Endodermal cell (in vitro differentiated cells): ENCODE data around the gene ESRP2. TPM values are rescaled to one million over a fixed set of nuclear protein-coding genes. Genes with fewer than 3 reads are reported as not detected.
A peak's percentile ranks its signal among the peaks of the same experiment; 100 is the strongest.

Source experiments
- DNase-seq: peaks from one replicate; pipeline ENCODE4 v3.0.0-alpha.2; 2017
- H3K27ac ChIP-seq: 2 replicates; pipeline ENCODE4 v1.5.1; 2013; ENCODE audit warnings: mild to moderate bottlenecking, low read depth, low read length, moderate library complexity
- H3K27me3 ChIP-seq: 2 replicates; pipeline ENCODE4 v1.6.1; 2013; ENCODE audit warnings: mild to moderate bottlenecking, low read length, moderate library complexity; ENCODE audit not compliant: insufficient read depth, control insufficient read depth, poor library complexity, severe bottlenecking
- H3K36me3 ChIP-seq: 2 replicates; pipeline ENCODE4 v1.7.0; 2013; ENCODE audit warnings: mild to moderate bottlenecking, low read length, moderate library complexity; ENCODE audit not compliant: control insufficient read depth, insufficient read depth
- H3K4me1 ChIP-seq: one replicate; pipeline ENCODE4 v1.7.0; 2013; ENCODE audit warnings: low read length; ENCODE audit not compliant: control insufficient read depth, insufficient read depth
- H3K4me3 ChIP-seq: 2 replicates; pipeline ENCODE4 v1.5.1; 2013; ENCODE audit warnings: mild to moderate bottlenecking, low read length, moderate library complexity
- H3K9ac ChIP-seq: 2 replicates; pipeline ENCODE4 v1.6.1; 2013; ENCODE audit warnings: mild to moderate bottlenecking, low read length, moderate library complexity; ENCODE audit not compliant: poor library complexity, severe bottlenecking; ENCODE audit errors: extremely low read depth
- H3K9me3 ChIP-seq: 2 replicates; pipeline ENCODE4 v1.6.1; 2013; ENCODE audit warnings: mild to moderate bottlenecking, low read length, moderate library complexity; ENCODE audit not compliant: control insufficient read depth
- H3K27ac Mint-ChIP-seq: 2 replicates; pipeline ENCODE4 v1.8.0; 2020; ENCODE audit warnings: mixed read lengths
- H3K27me3 Mint-ChIP-seq: 2 replicates; pipeline ENCODE4 v1.8.0; 2021; ENCODE audit warnings: mild to moderate bottlenecking, mixed read lengths; ENCODE audit not compliant: insufficient read depth
- H3K36me3 Mint-ChIP-seq: 2 replicates; pipeline ENCODE4 v1.8.0; 2020; ENCODE audit warnings: low read depth, mixed read lengths
- H3K4me1 Mint-ChIP-seq: 2 replicates; pipeline ENCODE4 v1.8.0; 2020; ENCODE audit warnings: mixed read lengths
- H3K4me3 Mint-ChIP-seq: 2 replicates; pipeline ENCODE4 v1.8.0; 2020; ENCODE audit warnings: mild to moderate bottlenecking, moderate library complexity, mixed read lengths
- H3K9me3 Mint-ChIP-seq: 2 replicates; pipeline ENCODE4 v1.8.0; 2020; ENCODE audit warnings: mild to moderate bottlenecking, mixed read lengths
- WGBS, 2 experiments: methylation state at CpG; one replicate each; pipeline versions ENCODE4 v1.1.5 to v1.1.7; 2013; ENCODE audit warnings: missing lambda C conversion rate in 2 of 2, mixed read lengths in 1 of 2; ENCODE audit not compliant: insufficient coverage in 1 of 2, insufficient read length in 1 of 2; 5-methylcytosine and 5-hydroxymethylcytosine counted together
- total RNA-seq, 2 donors: library from RNA; stranded (reverse); fragmentation: NEBNext Ultra II Directional in 1 of 2; extraction: Animal tissue kit (Norgen Biotek cat#: 25700) in 1 of 2; gene quantifications; 2 replicates in 1 of 2; 3 replicates in 1 of 2; pipeline ENCODE4 v1.2.1, GENCODE V29; 2021
- TF ChIP-seq, protein P1 (sequence below): fragments of 200-600 bp; sonication (generic); conservative IDR thresholded peaks from 2 replicates; pipeline ENCODE4 v1.5.0; 2021; ENCODE audit warnings: antibody characterized with exemption, mild to moderate bottlenecking

The ESRP2 gene
- total RNA-seq, 2 donors from 2014 or later, result 51.8 to 56.4 TPM

DNA sequence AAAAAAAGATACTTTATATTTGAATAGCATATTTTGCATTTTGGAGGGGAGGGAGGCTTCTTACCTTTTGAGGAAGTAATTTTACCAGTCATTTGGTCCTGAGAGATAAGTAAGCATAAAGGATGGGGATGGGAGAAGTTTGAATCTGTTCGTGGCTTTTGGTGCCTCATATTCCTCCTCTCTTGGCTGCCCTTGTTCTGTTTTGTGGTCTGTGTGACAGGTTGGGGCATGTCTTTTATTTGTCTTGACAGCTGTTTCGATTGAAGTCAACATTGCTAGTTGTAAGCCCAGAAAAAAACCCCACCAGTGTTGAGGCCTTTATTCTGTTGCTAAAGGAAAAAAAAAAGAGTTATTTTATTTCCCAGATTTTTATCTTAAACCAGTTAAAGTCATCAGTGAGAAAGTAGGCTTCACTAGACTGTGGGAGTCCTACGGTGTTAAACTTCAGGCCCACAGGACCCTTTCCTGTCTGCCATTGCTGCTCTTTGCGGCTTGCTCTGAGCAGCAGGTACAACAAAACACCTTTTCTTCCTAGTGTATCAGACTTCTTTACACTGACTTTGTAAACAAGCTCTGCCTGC, 39.8 kb upstream of the ESRP2 start:
- H3K27ac Mint-ChIP-seq, result peak overlapping the region; percentile 14
- H3K9me3 ChIP-seq, result no peaks in the 10 kb centered on the region
- H3K27me3 ChIP-seq, result no peaks in the 10 kb centered on the region
- TF ChIP-seq, protein P1, sequence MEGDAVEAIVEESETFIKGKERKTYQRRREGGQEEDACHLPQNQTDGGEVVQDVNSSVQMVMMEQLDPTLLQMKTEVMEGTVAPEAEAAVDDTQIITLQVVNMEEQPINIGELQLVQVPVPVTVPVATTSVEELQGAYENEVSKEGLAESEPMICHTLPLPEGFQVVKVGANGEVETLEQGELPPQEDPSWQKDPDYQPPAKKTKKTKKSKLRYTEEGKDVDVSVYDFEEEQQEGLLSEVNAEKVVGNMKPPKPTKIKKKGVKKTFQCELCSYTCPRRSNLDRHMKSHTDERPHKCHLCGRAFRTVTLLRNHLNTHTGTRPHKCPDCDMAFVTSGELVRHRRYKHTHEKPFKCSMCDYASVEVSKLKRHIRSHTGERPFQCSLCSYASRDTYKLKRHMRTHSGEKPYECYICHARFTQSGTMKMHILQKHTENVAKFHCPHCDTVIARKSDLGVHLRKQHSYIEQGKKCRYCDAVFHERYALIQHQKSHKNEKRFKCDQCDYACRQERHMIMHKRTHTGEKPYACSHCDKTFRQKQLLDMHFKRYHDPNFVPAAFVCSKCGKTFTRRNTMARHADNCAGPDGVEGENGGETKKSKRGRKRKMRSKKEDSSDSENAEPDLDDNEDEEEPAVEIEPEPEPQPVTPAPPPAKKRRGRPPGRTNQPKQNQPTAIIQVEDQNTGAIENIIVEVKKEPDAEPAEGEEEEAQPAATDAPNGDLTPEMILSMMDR, result no peak
- H3K9ac ChIP-seq, result no peak overlapping the region
- H3K4me3 Mint-ChIP-seq, result no peak overlapping the region
- no peak for DNase-seq
- H3K36me3 Mint-ChIP-seq, result peaks cover 43% of the 10 kb centered on the region
- peak overlapping the region; percentile 38 for H3K27ac ChIP-seq
- 92 to 97% methylated on average over 2 to 4 of the region's 4 CpGs for WGBS, 2 experiments
- H3K4me1 ChIP-seq, result peaks cover 12% of the 10 kb centered on the region
- H3K4me3 ChIP-seq, result no peak overlapping the region
- peaks cover 23% of the 10 kb centered on the region for H3K4me1 Mint-ChIP-seq
- H3K27me3 Mint-ChIP-seq, result no peaks in the 10 kb centered on the region
- peaks cover 55% of the 10 kb centered on the region for H3K36me3 ChIP-seq
- H3K9me3 Mint-ChIP-seq, result peaks cover 1% of the 10 kb centered on the region

GRCh38 chr16:68274441-68274840, 38.5 kb upstream of the ESRP2 start:
- TF ChIP-seq, protein P1, result no peak
- Histone ChIP-seq H3K36me3 (peaks cover 52% of the 10 kb centered on the region), H3K27me3 (no peaks in the 10 kb centered on the region), H3K9ac (no peak overlapping the region), H3K4me1 (peaks cover 12% of the 10 kb centered on the region), H3K4me3 (no peak overlapping the region), H3K27ac (no peak overlapping the region), H3K9me3 (no peaks in the 10 kb centered on the region)
- DNase-seq, result no peak
- 93 to 95% methylated on average over 3 to 4 of the region's 4 CpGs for WGBS, 2 experiments
- Mint-ChIP-seq H3K4me1 (peaks cover 23% of the 10 kb centered on the region), H3K27me3 (no peaks in the 10 kb centered on the region), H3K36me3 (peaks cover 37% of the 10 kb centered on the region), H3K9me3 (peaks cover 1% of the 10 kb centered on the region), H3K4me3 (no peak overlapping the region), H3K27ac (no peak overlapping the region)

DNA sequence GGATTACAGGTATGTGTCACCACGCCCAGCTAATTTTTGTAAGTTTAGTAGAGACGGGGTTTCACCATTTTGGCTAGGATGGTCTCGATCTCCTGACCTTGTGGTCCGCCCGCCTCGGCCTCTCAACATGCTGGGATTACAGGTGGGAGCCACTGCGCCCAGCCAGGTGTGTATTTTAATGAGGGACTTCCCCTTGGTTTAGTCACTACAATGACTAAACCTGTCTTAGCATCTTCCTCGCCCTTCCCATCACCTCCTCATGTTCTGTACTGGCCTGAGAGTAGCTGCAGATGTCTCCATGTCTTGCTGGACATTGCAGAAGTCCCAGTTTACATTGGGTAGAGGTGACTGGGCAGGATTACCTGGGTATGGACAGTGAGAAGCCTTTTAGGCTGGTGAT, 38.0 kb upstream of the ESRP2 start:
- no peak for DNase-seq
- H3K9me3 Mint-ChIP-seq, result peaks cover 1% of the 10 kb centered on the region
- peaks cover 37% of the 10 kb centered on the region for H3K36me3 Mint-ChIP-seq
- Histone ChIP-seq H3K9me3 (no peaks in the 10 kb centered on the region), H3K4me1 (peaks cover 12% of the 10 kb centered on the region), H3K4me3 (no peak overlapping the region), H3K27ac (no peak overlapping the region), H3K36me3 (peaks cover 48% of the 10 kb centered on the region), H3K9ac (no peak overlapping the region), H3K27me3 (no peaks in the 10 kb centered on the region)
- no peak overlapping the region for H3K27ac Mint-ChIP-seq
- no peak overlapping the region for H3K4me3 Mint-ChIP-seq
- WGBS, 2 experiments, result 92% methylated on average over 4 to 8 of the region's 8 CpGs
- TF ChIP-seq, protein P1, result no peak
- peaks cover 28% of the 10 kb centered on the region for H3K4me1 Mint-ChIP-seq
- no peaks in the 10 kb centered on the region for H3K27me3 Mint-ChIP-seq
